ENCODE results near the gene DCTD. TPM values are rescaled to one million over a fixed set of nuclear protein-coding genes. Genes with fewer than 3 reads are reported as not detected.

DCTD gene
- total RNA-seq, 1 donor from 2014 or later: 105 TPM

DNA sequence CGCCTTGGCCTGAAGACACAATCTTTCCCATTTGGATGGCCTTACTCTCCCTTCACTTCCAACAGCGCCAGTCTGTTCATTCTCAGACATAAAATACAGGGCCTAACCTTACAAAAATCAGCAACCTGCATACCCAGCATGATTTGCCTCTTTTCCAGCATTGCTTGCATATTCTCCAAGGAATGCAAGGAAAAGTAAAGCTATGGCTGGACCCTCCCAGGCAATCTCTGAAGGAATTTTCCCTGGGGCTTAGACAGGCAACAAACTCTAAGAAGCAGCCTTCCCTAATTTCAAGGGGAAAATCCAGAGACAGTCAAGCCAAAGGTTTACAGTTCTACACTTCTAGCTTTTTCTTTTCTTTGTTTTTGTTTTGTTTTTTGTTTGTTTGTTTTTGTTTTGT lies 3.6 kb downstream of the DCTD start:
- TF ChIP-seq, protein P1, sequence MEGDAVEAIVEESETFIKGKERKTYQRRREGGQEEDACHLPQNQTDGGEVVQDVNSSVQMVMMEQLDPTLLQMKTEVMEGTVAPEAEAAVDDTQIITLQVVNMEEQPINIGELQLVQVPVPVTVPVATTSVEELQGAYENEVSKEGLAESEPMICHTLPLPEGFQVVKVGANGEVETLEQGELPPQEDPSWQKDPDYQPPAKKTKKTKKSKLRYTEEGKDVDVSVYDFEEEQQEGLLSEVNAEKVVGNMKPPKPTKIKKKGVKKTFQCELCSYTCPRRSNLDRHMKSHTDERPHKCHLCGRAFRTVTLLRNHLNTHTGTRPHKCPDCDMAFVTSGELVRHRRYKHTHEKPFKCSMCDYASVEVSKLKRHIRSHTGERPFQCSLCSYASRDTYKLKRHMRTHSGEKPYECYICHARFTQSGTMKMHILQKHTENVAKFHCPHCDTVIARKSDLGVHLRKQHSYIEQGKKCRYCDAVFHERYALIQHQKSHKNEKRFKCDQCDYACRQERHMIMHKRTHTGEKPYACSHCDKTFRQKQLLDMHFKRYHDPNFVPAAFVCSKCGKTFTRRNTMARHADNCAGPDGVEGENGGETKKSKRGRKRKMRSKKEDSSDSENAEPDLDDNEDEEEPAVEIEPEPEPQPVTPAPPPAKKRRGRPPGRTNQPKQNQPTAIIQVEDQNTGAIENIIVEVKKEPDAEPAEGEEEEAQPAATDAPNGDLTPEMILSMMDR (IDR thresholded peaks at IDR 0.05; ENCODE audit: insufficient read depth, low read length, severe bottlenecking): no peak
- no peak for DNase-seq (ENCODE audit: low read depth)
- H3K36me3 ChIP-seq (ENCODE audit: control insufficient read depth, insufficient read depth, low read length): peaks cover 20% of the 10 kb centered on the region
- no peak overlapping the region for H3K4me3 ChIP-seq (ENCODE audit: low read depth, low read length)
- no peaks in the 10 kb centered on the region for H3K27me3 ChIP-seq (ENCODE audit: control insufficient read depth, insufficient read depth, low read length)
- FAIRE-seq: no peak

DNA sequence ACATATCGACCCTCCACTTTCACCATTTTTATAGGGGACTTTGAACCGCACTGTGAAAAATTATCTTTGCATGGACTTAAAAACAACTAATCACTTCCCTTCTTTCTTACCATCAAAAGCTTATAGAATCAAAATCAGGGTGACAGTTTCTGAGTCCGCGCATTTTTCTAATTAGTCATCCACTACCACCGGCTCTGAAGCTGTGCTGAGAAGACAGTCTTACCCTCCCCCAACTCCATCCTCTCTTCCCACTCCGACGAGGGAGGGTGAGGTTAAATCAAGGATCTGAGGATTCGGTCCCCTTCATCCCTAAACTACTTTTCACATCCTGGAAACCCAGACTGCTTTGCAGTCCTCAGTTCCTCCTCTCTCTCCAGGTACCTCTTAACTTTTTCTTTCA lies 4.2 kb downstream of the DCTD start:
- Histone ChIP-seq H3K4me3 (ENCODE audit: low read depth, low read length) (no peak overlapping the region), H3K36me3 (ENCODE audit: control insufficient read depth, insufficient read depth, low read length) (peaks cover 20% of the 10 kb centered on the region), H3K27me3 (ENCODE audit: control insufficient read depth, insufficient read depth, low read length) (no peaks in the 10 kb centered on the region)
- DNase-seq (ENCODE audit: low read depth) (no peak), FAIRE-seq (no peak)
- TF ChIP-seq, protein P1 (IDR thresholded peaks at IDR 0.05; ENCODE audit: insufficient read depth, low read length, severe bottlenecking): no peak

DNA sequence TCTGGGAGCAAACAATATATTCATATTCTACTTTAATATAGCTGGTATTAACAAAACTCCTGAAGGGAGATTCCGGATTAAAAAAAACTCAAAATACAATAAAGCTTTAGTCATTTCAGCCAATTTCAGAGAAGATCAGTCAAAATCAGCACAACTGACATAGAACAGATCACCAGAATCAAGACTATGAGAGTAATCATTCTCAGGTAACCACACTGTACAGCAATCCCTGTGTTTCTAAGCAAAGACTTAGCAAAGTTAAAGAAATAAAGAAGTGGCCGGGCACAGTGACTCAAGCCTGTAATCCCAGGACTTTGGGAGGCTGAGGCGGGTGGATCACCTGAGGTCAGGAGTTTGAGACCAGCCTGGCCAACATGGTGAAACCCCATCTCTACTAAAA lies 9.1 kb downstream of the DCTD start:
- Histone ChIP-seq H3K36me3 (ENCODE audit: control insufficient read depth, insufficient read depth, low read length) (peaks cover 15% of the 10 kb centered on the region), H3K4me3 (ENCODE audit: low read depth, low read length) (no peak overlapping the region), H3K27me3 (ENCODE audit: control insufficient read depth, insufficient read depth, low read length) (no peaks in the 10 kb centered on the region)
- FAIRE-seq (no peak), DNase-seq (ENCODE audit: low read depth) (no peak)
- TF ChIP-seq, protein P1 (IDR thresholded peaks at IDR 0.05; ENCODE audit: insufficient read depth, low read length, severe bottlenecking): no peak

DNA sequence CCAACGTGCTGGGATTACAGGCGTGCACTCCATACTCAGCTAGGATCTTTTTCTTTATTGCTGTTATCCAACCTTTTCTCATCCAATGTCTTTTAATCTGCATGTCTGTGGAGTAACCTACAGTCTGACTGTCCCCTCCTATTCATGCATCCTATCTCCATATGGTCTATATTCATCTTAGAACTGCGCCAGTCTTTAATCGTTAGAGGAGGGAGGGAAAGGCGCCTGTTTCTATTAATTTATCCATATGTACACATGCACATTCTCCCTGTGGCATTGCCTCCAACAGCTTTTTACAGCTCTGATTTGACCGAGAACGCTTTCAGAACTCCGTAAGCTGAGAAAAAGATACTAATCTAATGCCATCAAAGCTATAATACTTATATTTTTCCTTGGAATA lies 9.8 kb downstream of the DCTD start:
- TF ChIP-seq, protein P1 (IDR thresholded peaks at IDR 0.05; ENCODE audit: insufficient read depth, low read length, severe bottlenecking): no peak
- no peaks in the 10 kb centered on the region for H3K27me3 ChIP-seq (ENCODE audit: control insufficient read depth, insufficient read depth, low read length)
- FAIRE-seq (no peak), DNase-seq (ENCODE audit: low read depth) (no peak)
- H3K36me3 ChIP-seq (ENCODE audit: control insufficient read depth, insufficient read depth, low read length): peaks cover 11% of the 10 kb centered on the region
- no peak overlapping the region for H3K4me3 ChIP-seq (ENCODE audit: low read depth, low read length)

GRCh38 chr4:182906786-182907185 lies 10.4 kb downstream of the DCTD start:
- DNase-seq (ENCODE audit: low read depth) (no peak), FAIRE-seq (no peak)
- Histone ChIP-seq H3K4me3 (ENCODE audit: low read depth, low read length) (no peak overlapping the region), H3K27me3 (ENCODE audit: control insufficient read depth, insufficient read depth, low read length) (no peaks in the 10 kb centered on the region), H3K36me3 (ENCODE audit: control insufficient read depth, insufficient read depth, low read length) (peaks cover 11% of the 10 kb centered on the region)
- TF ChIP-seq, protein P1 (IDR thresholded peaks at IDR 0.05; ENCODE audit: insufficient read depth, low read length, severe bottlenecking): no peak

DNA sequence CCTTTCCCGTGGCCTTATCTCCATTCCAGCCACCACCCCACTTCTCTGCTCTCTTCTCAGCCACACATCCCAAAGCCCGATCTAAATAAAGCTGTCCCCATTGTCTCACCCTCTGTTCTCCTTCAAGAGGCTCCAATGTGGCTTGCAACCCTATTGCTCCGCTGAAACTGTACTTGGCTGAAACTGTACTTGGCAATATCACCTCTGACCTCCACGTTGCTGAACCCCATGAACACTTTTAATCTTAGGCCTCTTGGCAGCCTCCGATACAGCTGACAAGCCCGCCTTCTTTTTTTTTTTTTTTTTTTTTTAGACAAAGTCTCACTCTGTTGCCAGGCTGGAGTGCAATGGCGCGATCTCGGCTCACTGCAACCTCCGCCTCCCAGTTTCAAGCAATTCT lies 12.1 kb downstream of the DCTD start:
- H3K36me3 ChIP-seq (ENCODE audit: control insufficient read depth, insufficient read depth, low read length): peaks cover 8% of the 10 kb centered on the region
- H3K4me3 ChIP-seq (ENCODE audit: low read depth, low read length): no peak overlapping the region
- TF ChIP-seq, protein P1 (IDR thresholded peaks at IDR 0.05; ENCODE audit: insufficient read depth, low read length, severe bottlenecking): no peak
- no peak for DNase-seq (ENCODE audit: low read depth)
- FAIRE-seq: no peak
- no peaks in the 10 kb centered on the region for H3K27me3 ChIP-seq (ENCODE audit: control insufficient read depth, insufficient read depth, low read length)
